Skeletal muscle satellite cell (primary cell): ENCODE data around the gene DBNL.
"Not testable (repeated sequence)": the region's sequence is repeated elsewhere in the genome, so short reads cannot be mapped to it uniquely, and the experiment has no call there.

Experiments used
- H3K27me3 ChIP-seq: 2 replicates; pipeline ENCODE4 v1.7.0; 2013; ENCODE audit warnings: low read length; ENCODE audit not compliant: control insufficient read depth, insufficient read depth
- H3K36me3 ChIP-seq: 2 replicates; pipeline ENCODE4 v1.7.0; 2013; ENCODE audit warnings: mild to moderate bottlenecking, control low read depth, low read length; ENCODE audit not compliant: insufficient read depth
- H3K4me1 ChIP-seq: 2 replicates; pipeline ENCODE4 v1.7.0; 2013; ENCODE audit warnings: low read length; ENCODE audit not compliant: control insufficient read depth, insufficient read depth
- H3K4me2 ChIP-seq: 2 replicates; pipeline ENCODE4 v1.7.0; 2013; ENCODE audit warnings: mild to moderate bottlenecking, low read length
- H3K4me3 ChIP-seq: 2 replicates; pipeline ENCODE4 v1.7.0; 2013; ENCODE audit warnings: low read length
- H3K9ac ChIP-seq: 2 replicates; pipeline ENCODE4 v1.7.0; 2013; ENCODE audit warnings: mild to moderate bottlenecking, low read depth, low read length, moderate library complexity
- H3K9me3 ChIP-seq: replicated peaks from 2 replicates; pipeline ENCODE4 v1.7.0; 2013; ENCODE audit warnings: mild to moderate bottlenecking, control low read depth, low read length

Gene DBNL

DNA sequence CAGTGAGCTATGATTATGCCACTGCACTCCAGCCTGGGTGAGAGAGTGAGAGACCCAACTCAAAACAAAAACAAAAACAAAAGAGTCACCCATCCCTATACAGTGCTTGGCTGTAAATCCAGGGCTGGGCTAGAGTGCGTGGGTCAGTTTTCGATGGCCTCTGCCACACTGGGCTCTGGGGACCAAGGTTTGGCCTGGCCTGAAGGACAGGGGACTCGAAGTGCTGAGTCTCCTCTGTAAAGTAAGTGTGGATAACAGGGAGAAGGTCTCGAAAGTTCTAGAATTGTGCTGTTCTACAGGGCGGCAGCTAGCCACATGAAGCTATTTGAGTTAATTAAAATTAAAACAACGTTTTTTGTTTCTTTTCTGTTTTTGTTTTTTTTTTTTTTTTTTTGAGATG lies 12.5 kb upstream of the DBNL start:
- H3K36me3 ChIP-seq = not testable (repeated sequence)

GRCh38 chr7:44033971-44034844 lies 10.3 kb upstream of the DBNL start:
- not testable (repeated sequence) for H3K36me3 ChIP-seq, H3K4me3 ChIP-seq, H3K9me3 ChIP-seq, H3K27me3 ChIP-seq, H3K4me1 ChIP-seq, H3K9ac ChIP-seq, H3K4me2 ChIP-seq

More for the DNA sequence above, 12.5 kb upstream of the DBNL start:
- not testable (repeated sequence) for H3K4me2 ChIP-seq, H3K4me3 ChIP-seq, H3K27me3 ChIP-seq, H3K4me1 ChIP-seq, H3K9ac ChIP-seq, H3K9me3 ChIP-seq

- not testable (repeated sequence) for H3K4me1 ChIP-seq, H3K9ac ChIP-seq, H3K27me3 ChIP-seq, H3K9me3 ChIP-seq, H3K36me3 ChIP-seq, H3K4me2 ChIP-seq, H3K4me3 ChIP-seq
These were observed 8.1 kb upstream of the DBNL start for GRCh38 chr7:44036364-44036763.

DNA sequence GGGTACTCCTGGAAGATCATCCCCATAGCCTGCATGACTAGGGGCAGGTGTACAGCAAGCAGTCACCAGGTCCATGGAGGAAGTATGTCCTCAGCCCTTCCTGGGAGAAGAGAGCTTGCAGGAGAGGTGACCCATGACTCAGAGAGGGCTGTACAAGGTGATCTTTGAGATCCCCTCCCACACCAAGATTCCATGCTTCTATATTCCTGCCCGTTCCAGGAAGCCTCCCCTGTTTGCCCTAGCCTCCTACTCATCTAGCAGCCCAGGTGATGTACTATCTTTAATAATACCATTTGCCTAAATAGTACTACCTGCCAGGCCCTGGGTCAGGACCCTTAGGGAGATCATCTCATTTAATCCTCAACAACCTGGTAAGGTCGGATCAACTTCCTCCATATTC lies 6.6 kb upstream of the DBNL start:
- H3K9me3 ChIP-seq, H3K4me2 ChIP-seq, H3K4me1 ChIP-seq, H3K9ac ChIP-seq, H3K4me3 ChIP-seq, H3K36me3 ChIP-seq, H3K27me3 ChIP-seq: not testable (repeated sequence)

DNA sequence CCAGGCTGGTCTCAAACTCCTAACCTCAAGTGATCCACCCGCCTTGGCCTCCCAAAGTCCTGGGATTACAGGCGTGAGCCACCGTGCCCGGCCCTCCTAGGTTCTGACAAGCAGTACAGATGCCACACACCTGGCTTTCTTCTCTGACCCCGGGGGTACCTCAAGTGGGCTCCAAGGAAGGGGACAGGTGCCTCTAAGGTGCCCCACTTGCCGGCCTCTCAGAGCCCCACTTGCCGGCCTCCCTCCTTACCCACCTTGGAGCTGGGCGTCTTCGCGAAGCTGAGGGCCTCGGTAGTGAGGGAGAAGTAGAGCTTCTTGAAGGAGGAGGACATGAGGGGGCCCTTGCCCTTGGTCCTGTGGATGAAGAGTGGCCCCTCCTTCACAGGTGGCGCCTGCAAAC lies 5.9 kb upstream of the DBNL start:
- H3K4me1 ChIP-seq, H3K9me3 ChIP-seq, H3K27me3 ChIP-seq, H3K4me3 ChIP-seq, H3K4me2 ChIP-seq, H3K36me3 ChIP-seq, H3K9ac ChIP-seq: not testable (repeated sequence)

DNA sequence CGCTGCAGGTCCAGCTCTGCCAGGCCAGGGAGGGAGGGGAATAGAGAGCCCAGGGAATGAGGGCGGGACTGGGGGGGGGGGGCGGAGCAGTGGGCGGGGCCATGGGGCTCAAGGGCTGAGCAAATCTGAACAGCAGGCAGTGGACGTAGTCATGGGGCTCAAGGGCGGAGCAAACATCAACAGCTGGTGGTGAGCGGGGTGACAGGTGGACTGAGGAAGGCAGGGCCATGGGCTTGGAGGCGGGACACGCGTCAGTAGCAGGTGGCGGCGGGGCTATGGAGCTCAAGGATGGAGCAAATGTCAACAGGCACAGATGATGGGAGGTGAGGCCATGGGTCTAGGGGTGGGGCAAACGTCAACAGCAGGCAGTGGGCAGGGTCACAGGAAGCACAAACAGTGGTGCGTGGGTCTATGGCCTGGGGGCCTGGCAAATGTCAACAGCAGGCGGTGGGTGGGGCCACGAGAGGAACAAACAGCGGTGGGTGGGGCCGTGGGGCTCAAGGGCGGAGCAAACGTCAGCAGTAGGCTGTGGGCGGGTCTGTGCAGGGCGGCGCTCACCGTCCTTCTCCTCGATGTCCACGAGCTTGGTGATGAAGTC lies 5.4 kb upstream of the DBNL start:
- H3K36me3 ChIP-seq = not testable (repeated sequence)
- H3K4me3 ChIP-seq = peak overlapping the region; percentile 56

GRCh38 chr7:44039800-44040492 lies 4.6 kb upstream of the DBNL start:
- not testable (repeated sequence) for H3K9ac ChIP-seq, H3K27me3 ChIP-seq, H3K36me3 ChIP-seq, H3K9me3 ChIP-seq, H3K4me1 ChIP-seq, H3K4me2 ChIP-seq, H3K4me3 ChIP-seq

More for the DNA sequence above, 5.4 kb upstream of the DBNL start:
- H3K9ac ChIP-seq, H3K9me3 ChIP-seq, H3K27me3 ChIP-seq, H3K4me1 ChIP-seq: not testable (repeated sequence)
- H3K4me2 ChIP-seq = peak overlapping the region; percentile 83

GRCh38 chr7:44040493-44040891 lies 4.0 kb upstream of the DBNL start:
- H3K4me1 ChIP-seq, H3K4me2 ChIP-seq, H3K9me3 ChIP-seq, H3K27me3 ChIP-seq, H3K36me3 ChIP-seq, H3K9ac ChIP-seq, H3K4me3 ChIP-seq: not testable (repeated sequence)

GRCh38 chr7:44042221-44042620 lies 2.3 kb upstream of the DBNL start:
- no peak overlapping the region for H3K4me2 ChIP-seq
- no peak overlapping the region for H3K4me3 ChIP-seq
- no peak overlapping the region for H3K9ac ChIP-seq
- H3K4me1 ChIP-seq = peaks cover 21% of the 10 kb centered on the region
- no peaks in the 10 kb centered on the region for H3K27me3 ChIP-seq
- no peaks in the 10 kb centered on the region for H3K9me3 ChIP-seq
- peaks cover 11% of the 10 kb centered on the region for H3K36me3 ChIP-seq

GRCh38 chr7:44043902-44044301 lies 600 bp upstream of the DBNL start:
- Histone ChIP-seq H3K27me3 (no peaks in the 10 kb centered on the region), H3K4me1 (peaks cover 21% of the 10 kb centered on the region), H3K4me2 (peak overlapping the region; percentile 89), H3K4me3 (peak overlapping the region; percentile 86), H3K9ac (peak overlapping the region; percentile 88), H3K9me3 (no peaks in the 10 kb centered on the region), H3K36me3 (peaks cover 13% of the 10 kb centered on the region)

DNA sequence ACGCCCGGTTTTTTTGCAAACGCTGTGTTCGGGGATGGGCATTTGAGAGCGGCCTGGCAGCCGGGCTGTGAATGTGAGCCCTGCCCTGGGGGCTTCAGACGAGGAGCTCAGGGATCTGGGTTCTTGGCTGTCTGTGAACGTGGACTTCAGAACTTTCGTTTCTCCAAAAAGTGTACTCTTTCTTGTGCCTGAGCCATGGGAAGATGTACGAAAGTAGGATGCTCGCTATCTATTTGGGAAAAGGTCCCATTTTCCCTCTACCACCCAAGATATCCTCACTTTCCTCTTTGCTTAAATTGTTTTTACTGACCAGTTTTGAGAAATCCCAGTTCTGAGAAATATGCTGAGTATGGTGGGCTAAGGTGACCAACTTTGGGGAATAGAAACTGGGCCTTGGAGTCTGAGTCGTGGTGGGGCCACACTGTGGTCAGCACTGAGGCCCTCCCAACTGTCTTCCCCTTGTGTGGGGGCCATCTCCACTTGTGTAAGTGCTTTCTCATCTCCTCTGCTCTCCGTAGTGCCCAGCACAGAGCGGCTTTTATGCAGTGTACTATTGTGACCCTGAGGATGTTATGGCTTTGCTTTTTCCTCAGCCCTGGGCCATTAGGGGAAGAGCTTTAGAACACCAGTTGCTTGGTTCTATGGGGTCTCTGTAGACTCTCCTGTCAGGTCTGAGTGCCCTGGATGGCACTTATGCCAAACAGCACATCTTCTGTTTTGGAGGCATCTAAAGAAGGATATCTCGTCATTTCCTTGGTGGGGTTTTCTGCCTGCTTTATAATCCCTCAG lies 918 bp downstream of the DBNL start:
- no peaks in the 10 kb centered on the region for H3K9me3 ChIP-seq
- H3K9ac ChIP-seq = peak overlapping the region; percentile 88
- peaks cover 25% of the 10 kb centered on the region for H3K36me3 ChIP-seq
- no peaks in the 10 kb centered on the region for H3K27me3 ChIP-seq
- peaks cover 21% of the 10 kb centered on the region for H3K4me1 ChIP-seq
- H3K4me3 ChIP-seq = peak overlapping the region; percentile 86
- peak overlapping the region; percentile 89 for H3K4me2 ChIP-seq
